Islet precursor cell (in vitro differentiated cells): Measurements from ENCODE around the gene LCN15.

Source experiments
- DNase-seq: peaks from one replicate; pipeline ENCODE4 v3.0.0-alpha.2; 2018

LCN15 gene

DNA sequence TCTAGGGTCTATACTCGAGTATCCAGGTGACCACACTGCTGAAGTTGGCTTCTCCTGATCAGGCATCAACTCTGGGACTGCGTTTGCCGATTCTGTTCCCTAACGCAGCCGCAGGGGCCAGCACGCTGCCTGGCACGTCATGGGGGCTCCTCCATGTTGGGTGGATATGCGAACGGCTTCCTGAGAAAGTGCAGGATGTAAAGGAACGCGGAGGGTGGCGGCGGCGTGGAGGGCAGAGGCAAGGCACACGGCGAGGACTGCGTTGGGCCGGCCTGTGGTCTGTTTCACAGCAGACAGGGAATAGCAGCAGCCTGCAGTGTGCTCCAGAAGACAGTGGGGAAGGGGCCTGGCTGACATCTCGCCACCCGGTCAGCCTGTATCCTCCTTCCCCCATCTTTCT lies 25.4 kb downstream of the LCN15 start:
- no peak for DNase-seq

DNA sequence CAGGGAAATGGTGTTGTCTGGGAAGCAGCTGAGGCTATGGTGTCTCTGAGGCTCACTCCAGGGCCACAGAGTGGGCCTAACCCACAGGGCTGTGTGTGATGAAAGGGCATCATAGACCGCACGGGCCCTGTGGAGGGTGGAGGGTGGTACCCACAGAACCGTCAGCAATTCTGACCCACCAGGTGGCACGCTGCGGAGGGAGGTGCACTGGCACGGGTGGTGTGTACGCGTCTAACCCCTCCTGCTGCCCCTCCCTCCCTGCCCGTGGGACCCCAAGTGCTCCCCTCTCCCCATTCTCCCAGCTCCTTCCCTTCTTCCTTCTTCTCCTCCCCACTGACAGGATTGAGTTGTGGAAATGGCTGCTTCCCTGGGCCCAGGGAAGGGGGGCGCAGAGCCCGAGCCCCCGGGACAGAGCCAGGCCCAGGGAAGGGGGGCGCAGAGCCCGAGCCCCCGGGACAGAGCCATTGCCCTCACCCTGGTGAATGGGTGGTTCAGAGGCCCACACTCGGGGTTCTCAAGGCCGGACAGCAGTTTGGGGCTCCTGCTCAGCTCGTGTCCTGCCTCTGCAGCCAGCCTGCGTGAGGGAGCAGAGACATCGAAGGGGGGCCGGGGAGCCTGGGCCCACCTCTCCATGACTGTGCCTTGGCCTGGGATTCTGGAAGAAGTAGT lies 28.4 kb downstream of the LCN15 start:
- no peak for DNase-seq

DNA sequence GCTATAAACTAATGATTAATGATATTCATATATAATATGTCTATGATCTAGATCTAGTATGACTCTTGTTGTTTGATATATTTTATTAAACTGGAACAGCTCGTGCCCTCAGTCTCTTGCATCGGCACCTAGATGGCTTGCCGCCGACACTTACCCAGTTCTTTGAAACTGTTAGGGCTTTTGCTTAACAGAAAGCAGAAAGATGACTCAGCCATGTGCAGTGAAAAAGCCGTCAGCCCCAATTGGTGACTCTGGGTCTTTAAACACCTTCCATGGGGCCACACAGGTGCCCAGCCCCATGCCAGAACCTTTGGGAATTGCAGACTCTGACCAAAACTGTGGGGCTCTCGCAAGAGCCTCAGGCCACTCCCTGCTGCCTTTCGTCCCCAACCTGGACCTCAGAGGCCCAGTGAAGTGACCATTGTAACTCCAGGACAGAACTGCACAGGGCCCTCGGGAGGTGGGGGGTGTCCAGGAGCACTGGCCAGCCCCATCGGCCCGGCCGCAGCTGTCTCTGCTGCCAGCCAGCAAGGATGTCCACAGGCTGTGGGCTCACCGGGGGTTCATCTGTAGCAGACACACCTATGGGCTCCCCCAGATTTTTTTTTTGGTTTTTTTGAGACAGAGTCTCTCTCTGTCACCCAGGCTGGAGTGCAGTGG lies 29.4 kb downstream of the LCN15 start:
- DNase-seq = no peak

DNA sequence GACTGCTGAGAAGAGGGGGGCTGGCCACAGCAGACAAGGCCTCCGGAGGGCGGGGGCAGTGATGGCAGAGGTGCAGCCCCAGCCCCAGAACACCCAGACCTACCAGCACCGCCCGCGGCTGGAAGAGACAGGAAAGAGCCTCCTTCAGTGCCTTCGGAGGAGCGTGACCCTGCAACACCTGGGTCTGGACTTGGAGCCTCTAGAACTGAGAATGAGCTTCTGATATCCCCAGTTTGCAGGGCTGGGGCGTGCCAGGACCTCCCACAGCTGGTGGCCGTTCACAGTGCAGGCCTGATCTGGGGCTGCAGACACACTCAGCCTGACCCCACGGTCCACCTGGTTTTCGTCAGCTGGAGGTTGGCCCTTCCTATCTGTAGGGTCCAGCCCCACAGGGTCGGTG lies 30.7 kb downstream of the LCN15 start:
- DNase-seq = no peak

DNA sequence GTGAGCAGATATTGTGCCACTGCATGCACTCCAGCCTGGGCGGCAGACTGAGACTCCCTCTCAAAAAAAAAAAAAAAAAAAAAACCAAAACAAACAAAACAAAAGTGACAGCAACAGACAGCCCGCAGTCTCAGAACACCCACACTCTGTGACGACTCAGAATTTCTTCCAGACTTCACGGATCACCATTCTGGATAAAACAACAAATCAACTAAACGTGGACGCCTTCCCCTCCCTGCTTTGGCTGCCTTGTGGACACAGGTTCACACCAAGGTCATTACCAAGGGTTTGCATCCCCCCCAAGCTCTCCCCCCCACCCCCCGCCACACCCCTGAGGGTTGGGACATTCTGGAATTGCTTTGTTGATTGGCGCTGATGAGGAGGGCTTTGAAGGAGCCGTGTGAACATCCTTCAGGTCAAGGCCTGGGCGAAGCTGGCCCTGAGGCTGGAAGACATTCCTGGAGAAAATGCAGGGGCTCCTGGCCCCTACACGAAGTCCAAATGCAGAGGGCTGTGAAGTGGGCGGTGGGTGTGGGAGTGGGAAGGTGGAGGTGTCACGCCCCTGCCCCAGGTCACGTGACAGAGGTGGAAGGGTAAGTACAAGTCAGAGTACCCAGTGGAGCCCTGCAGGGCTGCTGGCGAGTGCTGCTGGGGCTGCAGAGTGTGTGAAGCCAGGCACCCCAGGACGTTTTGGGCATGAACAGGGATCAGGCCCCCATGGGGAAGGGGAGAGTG lies 31.7 kb downstream of the LCN15 start:
- no peak for DNase-seq

DNA sequence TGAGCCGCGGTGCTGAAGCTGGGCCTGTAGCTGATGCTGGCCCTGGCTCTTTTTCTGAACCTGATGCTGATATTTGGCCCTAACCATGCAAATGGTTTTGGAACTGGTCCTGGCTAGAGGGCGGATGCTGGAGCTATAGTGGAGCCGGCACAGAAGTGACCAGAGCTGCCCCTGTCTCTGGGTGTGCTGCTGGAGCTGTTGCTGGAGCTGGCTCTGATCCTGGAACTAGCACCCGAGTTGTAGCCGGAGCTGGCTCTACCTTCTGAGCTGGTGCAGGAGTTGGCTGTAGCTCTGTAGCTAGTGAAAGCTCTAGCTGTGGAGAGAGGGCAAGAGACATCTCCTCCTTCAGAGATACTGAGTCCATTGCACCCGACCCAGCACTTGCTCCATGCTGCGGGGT lies 34.4 kb downstream of the LCN15 start:
- no peak for DNase-seq

DNA sequence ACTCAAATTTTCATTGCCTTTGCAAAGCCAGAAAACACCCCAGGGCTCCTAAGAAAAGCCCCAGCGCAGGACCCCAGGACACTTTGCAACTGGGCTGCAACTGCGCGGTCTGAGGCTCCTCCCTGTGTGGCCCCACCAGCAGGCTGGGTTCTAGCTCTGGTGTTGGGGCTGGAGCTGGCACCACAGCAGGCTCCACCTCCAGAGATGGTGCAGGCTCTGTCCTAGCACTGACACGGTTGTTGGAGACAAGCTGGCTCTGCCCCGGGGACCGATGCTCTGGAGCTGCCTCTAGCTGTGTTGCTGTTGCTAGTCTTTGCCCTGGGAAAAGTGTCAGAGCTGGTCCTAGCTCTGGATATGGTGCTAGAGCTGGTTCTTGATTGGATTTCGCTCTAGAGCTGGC lies 35.2 kb downstream of the LCN15 start:
- DNase-seq = no peak

DNA sequence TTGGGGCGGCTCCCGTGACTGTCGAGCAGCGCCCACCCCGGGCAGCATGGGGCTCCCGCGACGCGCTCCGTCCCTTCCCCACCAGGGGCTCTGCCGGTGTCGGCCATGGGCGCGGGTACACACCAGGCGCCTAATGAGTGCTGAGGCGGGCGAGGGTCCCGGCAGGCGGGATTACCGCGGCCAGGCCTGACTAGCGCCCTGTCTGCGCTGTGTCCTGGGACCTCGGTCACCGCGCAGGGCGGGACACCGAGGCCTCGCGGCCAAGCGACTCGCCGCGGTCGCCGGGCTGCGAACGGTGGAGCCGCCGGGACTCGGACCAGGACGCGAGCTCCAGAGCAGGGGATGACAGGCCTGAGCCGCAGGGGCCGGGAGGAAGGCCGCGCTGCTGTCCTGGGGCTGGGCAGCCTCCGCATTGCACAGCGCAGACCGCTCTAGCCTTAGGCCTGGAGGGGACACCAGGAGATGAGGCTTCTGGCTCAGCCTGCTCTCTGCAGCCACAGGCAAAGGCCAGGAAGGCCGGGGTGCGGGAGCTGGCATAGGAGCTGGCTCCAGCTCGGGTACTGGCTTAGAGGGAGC lies 35.7 kb downstream of the LCN15 start:
- DNase-seq = peak; percentile 81

DNA sequence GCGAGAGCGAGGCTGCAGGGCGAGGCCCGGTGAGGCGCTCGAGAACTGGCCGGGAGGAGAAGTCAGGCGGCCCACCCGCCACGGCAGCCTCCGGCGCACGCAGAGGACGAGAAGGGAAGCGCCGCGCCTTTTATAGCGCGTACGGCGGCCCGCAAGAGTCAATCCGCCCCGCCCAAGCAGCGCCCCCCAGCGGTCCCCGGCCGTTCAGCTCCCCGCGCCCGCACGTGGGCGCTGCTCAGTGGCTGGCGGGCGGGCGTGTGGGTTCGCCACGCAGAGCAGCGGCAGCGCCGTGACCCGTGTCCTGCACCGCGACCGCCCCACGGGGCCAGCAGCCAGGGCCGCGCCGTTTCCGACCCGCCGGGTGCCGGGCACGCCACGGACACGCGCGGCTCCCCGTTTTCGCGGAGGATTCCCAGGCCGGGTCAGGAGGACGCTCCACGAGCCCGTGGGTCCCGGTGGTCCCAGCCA lies 36.2 kb downstream of the LCN15 start:
- peak; percentile 89 for DNase-seq

DNA sequence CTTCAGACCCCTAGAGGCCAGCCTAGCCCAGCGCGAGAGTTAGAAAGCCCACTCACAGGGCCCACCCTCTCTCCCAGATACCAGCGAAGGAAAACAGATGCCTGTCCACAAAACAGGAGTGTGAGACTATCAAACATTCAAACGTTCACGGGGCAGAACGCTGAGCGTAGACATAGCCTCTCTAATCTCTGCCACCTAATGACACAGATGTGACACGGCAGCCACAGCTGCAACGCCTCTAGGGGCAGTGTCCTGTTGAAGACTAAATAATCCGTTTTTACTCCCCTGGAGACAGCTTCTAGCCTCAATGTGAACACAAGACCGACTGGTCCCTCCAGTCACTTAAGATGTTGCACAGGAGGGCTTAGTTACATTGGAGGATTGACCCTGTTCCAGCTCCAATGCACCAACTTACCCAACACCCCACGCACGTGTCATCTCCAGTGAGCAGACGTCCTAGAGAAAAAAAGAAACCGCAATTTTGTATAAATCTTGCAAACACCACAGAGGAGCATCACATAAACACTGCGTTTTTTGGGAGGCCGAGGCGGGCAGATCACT lies 37.6 kb downstream of the LCN15 start:
- no peak for DNase-seq

DNA sequence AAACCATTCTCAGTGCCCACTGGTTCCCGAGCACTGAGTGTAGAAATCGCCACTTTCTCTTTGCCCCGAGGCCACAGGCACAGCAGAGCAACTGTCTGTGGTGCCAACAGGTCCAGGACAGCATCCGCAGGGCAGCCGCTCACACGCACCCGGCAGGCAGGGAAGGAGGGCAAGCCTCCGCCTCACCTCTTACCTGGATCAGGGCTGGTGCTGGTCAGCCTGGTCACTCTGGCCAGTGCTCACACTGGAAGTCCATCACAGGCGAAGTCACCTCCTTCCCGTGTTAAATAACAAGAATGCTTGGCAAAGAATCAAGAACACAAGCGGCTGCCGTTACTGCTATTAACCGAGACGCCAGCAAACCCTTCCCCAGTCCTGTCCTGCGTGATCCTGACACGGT lies 38.2 kb downstream of the LCN15 start:
- no peak for DNase-seq

DNA sequence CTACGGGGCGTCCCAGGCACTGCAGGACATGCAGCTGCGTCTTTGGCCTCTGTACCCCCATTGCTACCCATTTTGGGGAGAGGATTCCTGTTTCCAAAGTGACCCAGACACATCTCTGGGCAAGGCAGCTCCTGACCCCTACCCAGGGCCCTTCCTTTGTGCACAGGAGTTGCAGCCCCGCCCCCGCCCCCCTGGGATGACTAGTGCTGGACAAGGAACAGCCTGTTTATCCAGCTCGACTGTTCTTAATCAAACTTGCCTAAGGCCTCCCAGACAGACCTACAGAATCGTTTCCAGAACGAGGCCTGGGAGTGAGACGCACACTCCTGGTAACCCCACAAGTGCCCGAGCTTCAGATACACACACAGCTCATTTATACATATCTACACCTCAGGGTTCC lies 38.7 kb downstream of the LCN15 start:
- peak; percentile 91 for DNase-seq

DNA sequence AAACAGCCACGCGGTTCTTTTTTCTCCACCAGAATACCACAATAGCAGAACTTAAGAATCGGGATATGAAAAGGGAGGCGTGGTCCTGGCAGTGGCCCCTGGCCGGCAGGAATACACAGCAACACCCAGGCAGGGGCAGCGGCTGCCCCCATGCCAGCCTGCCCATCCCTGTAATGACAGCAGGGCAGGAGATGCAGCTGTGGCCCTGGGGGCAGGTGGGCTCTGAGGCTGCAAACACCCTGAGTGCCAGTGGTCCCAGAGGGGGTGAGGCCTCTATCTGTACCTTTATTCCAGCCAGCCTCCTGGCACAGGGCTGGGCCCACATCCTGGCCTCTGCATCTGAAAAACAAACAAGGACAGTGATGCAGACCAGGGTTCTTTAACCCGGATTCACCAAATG lies 39.5 kb downstream of the LCN15 start:
- DNase-seq = no peak

DNA sequence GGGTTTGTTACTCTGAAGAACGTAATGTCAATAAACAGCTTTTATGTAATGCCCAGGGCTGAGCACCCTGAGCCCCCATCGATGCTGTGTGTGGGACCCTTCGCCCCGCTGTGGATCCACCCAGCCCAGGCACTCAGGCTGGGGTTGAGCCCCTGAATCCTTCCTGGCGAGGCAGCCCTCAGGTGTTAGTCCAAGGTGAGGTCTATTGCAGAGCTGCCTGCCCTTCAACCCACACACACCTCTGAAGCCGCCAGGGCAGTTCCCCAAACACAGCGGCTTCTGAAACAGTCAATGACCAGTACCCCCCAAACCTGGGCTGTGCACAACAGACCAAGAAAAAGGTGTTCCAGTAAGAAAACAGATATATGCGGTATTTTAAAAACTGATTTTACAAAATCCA lies 40.3 kb downstream of the LCN15 start:
- no peak for DNase-seq

DNA sequence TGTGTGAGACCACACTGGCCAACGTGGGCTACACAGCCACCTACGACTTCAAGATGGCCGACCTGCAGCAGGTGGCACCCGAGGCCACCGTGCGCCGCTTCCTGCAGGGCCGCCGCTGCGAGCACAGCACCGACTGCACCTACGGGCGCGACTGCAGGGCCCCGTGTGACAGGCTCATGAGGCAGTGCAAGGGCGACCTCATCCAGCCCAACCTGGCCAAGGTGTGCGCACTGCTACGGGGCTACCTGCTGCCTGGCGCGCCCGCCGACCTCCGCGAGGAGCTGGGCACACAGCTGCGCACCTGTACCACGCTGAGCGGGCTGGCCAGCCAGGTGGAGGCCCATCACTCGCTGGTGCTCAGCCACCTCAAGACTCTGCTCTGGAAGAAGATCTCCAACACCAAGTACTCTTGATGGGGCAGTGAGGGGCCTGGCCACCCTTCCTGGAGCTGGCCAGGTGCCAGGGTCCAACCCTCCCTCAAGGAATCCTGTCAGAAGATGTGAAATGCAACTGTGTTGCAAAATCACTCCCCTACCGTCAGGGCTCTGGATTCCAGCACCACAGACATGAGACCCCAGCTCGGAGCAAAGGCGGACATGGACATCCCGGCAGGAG lies 40.8 kb downstream of the LCN15 start:
- DNase-seq = no peak

DNA sequence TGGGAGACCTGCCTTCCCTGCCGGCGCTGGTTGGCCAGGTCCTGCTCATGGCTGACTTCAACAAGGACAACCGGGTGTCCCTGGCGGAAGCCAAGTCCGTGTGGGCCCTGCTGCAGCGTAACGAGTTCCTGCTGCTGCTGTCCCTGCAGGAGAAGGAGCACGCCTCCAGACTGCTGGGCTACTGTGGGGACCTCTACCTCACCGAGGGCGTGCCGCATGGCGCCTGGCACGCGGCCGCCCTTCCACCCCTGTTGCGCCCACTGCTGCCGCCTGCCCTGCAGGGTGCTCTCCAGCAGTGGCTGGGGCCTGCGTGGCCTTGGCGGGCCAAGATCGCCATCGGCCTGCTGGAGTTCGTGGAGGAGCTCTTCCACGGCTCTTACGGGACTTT lies 41.4 kb downstream of the LCN15 start:
- no peak for DNase-seq

DNA sequence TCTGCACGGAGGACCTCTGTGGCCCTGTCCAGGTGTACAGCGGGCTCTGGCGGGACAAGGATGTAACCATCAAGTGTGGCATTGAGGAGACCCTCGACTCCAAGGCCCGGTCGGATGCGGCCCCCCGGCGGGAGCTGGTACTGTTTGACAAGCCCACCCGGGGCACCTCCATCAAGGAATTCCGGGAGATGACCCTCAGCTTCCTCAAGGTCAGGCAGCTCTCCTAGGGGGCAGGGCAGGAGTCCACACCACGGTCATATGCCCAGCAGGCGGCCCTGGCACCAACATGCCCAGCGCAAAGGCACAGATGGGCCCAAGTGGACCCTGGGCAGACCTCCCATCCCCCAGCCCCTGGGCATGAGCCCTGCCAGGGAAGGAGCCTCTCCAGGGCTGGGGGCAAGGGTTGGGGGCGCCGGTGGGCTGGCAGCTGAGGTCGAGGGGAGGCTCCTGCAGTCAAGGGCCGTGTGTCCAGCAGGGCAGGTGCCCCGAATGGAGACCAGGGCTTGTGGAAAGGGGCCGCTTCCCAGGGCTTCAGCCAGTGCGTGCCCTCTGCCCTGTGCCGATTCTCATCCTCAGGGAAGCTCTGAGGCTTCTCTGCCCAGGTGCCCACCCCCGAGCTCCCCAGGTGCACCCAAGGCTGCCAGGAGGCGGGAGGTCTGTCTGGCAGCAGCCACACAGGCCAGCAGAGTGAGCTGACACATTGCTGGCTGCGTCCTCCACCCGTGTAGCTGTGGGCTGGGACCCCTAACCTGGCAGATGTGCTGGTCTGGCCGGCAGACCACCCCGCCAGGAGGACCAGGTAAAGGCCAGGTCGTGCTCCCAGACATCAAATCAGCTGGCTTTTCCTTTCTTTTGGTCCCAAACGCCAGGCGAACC lies 42.0 kb downstream of the LCN15 start:
- no peak for DNase-seq

DNA sequence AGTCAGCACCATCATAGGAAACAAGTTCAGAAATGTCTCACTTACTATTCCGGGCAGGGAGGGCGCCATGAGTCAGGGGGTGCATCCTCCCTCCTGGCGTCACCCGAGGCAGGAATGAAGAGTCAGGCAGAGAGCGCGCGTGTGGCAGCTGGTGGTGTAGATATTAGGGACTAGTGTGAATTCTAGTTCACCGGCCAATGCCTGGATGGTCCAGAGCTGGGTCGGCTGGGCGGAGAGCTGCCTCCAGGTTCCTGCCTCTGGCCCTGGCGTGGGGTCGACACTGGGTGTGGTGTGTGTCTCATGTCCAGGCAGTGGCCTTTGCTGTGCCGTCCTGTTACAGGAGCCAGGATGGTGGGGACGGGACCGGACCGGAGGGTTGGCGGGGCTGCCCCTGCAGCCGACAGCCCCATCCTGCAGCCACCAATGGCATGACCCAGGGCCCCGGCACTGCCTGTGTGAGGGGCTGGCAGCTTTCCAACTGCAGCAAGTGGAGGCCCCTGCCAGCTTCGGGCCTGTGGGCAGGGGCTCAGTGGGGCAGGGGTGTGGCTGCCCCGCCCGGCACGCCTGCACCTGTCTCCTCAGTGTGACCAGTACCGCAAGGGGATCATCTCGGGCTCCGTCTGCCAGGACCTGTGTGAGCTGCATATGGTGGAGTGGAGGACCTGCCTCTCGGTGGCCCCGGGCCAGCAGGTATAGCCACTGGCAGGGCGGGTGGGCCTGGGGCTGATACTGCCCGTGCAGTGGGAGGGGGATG lies 42.8 kb downstream of the LCN15 start:
- no peak for DNase-seq

DNA sequence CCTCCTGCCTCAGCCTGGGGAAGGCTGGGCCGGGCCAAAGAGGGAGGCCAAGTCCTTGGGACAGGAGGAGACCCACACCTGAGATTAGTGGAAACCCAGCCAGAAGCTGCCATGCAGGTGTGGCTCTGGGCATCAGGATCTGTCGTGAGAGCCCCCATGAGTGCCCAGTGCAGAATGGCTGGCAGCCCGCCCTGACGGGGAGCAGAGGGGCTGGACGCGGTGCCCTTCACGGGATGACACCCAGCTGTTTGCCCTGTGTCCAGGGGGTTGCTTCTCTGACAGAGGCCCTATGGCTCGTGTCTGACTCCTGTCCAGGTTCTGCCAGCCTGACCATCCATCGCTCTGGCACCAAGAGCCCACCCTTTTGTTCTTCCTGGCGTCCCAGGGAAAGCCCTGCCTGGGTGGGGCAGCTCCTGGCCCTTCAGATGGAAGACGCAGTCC lies 43.4 kb downstream of the LCN15 start:
- DNase-seq = no peak

DNA sequence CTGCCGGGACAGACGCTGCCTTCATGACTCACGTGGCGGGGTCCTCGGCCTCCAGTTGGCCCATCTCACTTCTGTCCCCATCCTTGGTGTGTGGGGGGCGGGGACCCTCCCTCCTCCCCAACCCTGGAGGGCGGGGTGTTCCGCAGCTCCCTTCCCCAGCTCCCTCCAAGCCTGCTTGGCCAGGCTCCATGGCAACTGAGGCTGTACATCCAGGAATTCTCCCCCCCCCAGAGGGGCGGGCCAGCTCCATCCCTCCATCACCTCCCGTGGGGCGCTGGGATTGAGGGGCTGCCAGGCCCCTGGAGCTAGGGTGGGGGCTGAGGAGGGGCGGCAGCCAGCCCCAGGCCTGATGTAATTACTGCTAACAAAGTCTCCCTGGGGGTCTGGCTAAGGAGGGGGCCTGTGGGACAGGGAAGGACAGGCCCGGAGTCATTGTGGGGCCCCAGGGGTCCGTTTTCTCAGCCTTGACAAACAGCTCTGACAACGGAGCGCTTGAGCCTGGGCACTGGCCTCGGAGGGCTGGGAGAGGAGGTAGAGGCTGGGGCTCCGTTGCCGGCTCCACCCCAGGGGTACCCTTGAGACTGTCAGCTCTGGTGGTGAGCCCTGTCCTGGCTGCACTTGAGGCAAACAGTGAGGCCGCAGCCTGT lies 43.9 kb downstream of the LCN15 start:
- no peak for DNase-seq
